ENCODE measurements around the gene CERS6.

GRCh38 chr2:168482269-168482668 is 26.2 kb downstream of the CERS6 start:
- TF ChIP-seq GLIS2 (tag by site-specific recombination; IDR thresholded peaks at IDR 0.05): no peak
- TF ChIP-seq CTCF (tag by site-specific recombination; IDR thresholded peaks at IDR 0.05): no peak
- TF ChIP-seq ZNF214 (tag by site-specific recombination; IDR thresholded peaks at IDR 0.05; ENCODE audit: borderline replicate concordance): no peak
- no peak for TF ChIP-seq ZNF274 (IDR thresholded peaks at IDR 0.05; ENCODE audit: low read length)
- no peak for TF ChIP-seq ZNF274 (tag by site-specific recombination; IDR thresholded peaks at IDR 0.05; ENCODE audit: borderline replicate concordance)
- TF ChIP-seq HOXA7 (CRISPR knock-in tag; IDR thresholded peaks at IDR 0.05; ENCODE audit: borderline replicate concordance): no peak
- no peak for TF ChIP-seq ZNF473 (tag by site-specific recombination; IDR thresholded peaks at IDR 0.05)
